ENCODE results near the gene YY1. TPM values are rescaled to one million over a fixed set of nuclear protein-coding genes. Genes with fewer than 3 reads are reported as not detected.
"Not testable (repeated sequence)": the region's sequence is repeated elsewhere in the genome, so short reads cannot be mapped to it uniquely, and the experiment has no call there.

Gene YY1
- total RNA-seq, 1 donor: 53.1 TPM

GRCh38 chr14:100305324-100306100 is 66.6 kb downstream of the YY1 start:
- peak overlapping the region; percentile 73 for H3K4me3 ChIP-seq (ENCODE audit: low read depth, low read length)
- no peak for DNase-seq (ENCODE audit: low read depth)
- TF ChIP-seq CTCF (IDR thresholded peaks at IDR 0.05; ENCODE audit: insufficient read depth, low read depth, low read length): no peak

GRCh38 chr14:100306101-100306997 is 67.4 kb downstream of the YY1 start, which contains the start of gene SLC25A29:
Gene SLC25A29 (minus strand): TSS chr14:100306444. CDS start chr14:100306232, 212 bp downstream.
- no peak for TF ChIP-seq CTCF (IDR thresholded peaks at IDR 0.05; ENCODE audit: insufficient read depth, low read depth, low read length)
- H3K4me3 ChIP-seq (ENCODE audit: low read depth, low read length): peak within 1 kb of the TSS; percentile 82
- peak; percentile 86 for DNase-seq (ENCODE audit: low read depth)

DNA sequence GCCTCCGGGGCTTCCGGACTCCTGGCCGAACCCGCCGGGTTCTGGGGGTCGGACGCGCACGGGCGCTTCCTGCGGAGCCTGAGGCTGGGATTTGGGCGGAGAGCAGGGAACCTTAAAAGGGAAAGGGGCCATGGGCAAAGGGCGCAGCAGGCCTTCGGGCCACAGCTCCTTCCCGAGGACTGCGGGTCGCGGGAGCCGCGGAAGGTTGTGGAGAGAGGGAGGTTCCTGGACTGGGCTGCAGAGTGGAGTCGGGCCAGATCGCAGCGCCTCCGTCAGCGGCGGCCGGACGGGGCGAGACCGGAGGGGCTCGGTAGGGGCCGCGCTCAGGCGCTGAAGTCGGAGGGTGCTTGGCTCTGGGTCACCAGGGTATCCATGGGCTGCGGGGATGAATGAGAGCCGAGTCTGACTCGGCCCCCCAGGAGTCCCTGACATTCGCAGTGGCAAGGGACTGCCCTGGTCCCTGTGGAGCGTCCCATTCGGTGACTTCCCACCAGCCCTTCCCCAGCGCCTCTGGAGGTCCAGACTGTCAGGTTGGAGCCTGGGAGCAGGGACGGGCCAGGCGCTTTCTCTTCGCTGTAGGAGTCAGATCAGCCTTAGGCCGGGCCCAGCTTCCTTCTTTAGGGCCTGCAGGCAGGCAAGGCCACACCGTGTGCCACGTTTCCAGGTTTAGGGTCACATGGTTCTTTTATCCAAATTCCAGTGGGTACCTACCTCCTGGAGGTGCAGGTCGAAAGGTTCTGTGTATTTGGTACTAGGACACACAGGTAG is 68.2 kb downstream of the YY1 start:
- no peak for TF ChIP-seq CTCF (IDR thresholded peaks at IDR 0.05; ENCODE audit: insufficient read depth, low read depth, low read length)
- no peak for DNase-seq (ENCODE audit: low read depth)

GRCh38 chr14:100307766-100308426 is 69.0 kb downstream of the YY1 start:
- H3K4me3 ChIP-seq (ENCODE audit: low read depth, low read length): peak overlapping the region; percentile 82
- no peak for TF ChIP-seq CTCF (IDR thresholded peaks at IDR 0.05; ENCODE audit: insufficient read depth, low read depth, low read length)
- DNase-seq (ENCODE audit: low read depth): no peak

More for the DNA sequence above, 68.2 kb downstream of the YY1 start:
- H3K4me3 ChIP-seq (ENCODE audit: low read depth, low read length): peak overlapping the region; percentile 82

DNA sequence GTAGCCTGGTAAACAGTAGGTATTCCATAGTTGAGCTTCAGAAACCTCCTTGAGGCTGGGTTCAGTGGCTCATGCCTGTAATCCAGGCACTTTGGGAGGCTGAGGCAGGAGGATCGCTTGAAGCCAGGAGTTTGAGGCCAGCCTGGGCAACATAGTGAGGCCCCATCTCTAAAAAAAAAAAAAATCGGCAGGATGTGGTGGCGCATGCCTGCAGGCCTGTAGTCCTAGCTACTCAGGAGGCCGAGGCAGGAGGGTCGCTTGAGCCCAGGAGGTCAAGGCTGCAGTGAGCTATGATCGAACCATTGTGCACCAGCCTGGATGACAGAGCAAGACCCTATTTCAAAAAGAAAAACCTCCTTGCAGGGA is 69.5 kb downstream of the YY1 start:
- DNase-seq (ENCODE audit: low read depth); H3K4me3 ChIP-seq (ENCODE audit: low read depth, low read length): not testable (repeated sequence)

DNA sequence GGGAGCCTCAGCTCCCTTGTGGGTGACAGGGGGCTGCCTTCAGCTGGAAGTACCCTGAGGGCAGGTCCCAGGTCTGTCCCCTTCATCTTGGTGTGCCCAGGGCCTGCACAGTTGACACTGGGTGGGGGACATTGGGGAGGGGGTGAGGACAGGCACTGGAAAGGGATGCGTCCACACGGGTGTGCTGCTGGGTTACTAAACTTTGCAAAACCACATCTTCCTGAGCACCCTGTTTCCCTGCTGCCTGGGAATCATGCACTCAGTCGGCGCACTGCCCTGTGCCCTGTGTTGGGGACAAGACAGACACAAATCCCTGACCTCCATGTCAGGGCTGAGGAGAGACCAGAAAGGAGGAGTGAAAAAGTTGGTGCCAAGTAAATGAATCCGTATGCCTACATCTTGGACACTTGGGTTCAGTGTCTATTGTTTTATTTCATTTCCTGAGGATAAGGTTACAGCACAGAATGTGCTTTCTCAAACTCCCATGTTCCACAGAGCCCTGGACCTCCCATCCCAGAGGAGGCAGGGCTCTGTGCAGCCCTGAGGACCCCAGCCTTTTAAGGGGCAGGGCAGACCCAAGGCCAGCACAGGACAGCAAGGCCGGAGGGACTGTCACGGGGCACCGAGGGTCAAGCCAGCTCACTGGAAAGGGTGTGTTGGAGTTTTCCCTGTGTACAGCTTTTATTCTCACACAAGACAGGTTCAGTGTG is 70.2 kb downstream of the YY1 start:
- no peak for DNase-seq (ENCODE audit: low read depth)
- no peak for TF ChIP-seq CTCF (IDR thresholded peaks at IDR 0.05; ENCODE audit: insufficient read depth, low read depth, low read length)
- H3K4me3 ChIP-seq (ENCODE audit: low read depth, low read length): no peak overlapping the region

DNA sequence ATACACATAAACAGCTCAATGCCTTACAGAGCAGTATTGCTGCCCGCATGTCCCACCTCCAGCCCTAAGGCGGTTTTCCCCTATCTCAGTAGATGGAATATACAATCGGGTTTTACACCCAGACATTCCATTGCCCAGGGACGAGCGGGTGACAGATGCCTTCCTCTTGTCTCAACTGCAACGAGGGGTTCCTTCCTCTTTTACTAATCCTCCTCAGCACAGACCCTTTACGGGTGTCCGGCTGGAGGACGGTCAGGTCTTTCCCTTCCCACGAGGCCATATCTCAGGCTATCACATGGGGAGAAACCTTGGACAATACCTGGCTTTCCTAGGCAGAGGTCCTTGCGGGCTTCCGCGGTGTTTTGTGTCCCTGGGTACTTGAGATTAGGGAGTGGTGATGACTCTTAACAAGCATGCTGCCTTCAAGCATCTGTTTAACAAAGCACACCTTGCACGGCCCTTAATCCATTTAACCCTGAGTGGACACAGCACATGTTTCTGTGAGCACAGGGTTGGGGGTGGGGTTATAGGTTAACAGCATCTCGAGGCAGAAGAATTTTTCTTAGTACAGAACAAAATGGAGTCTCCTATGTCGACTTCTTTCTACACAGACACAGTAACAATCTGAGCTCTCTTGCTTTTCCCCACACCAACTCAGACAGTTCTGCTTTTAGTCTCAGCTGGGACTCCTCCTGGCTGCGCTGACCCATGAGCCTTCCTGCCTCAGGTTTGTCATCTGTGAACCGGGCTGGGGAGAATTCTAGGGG is 73.3 kb downstream of the YY1 start:
- H3K4me3 ChIP-seq (ENCODE audit: low read depth, low read length); DNase-seq (ENCODE audit: low read depth): not testable (repeated sequence)
